NCI-H187 treated with DMSO at 0.1 percent for 48 hours (cell line): ENCODE measurements around the gene TCP1.
"Not testable (repeated sequence)": the region's sequence is repeated elsewhere in the genome, so short reads cannot be mapped to it uniquely, and the experiment has no call there.

Source experiments
- DNase-seq: peaks from one replicate; lab custom pipeline; 2025; lab: John Stamatoyannopoulos, UW

The TCP1 gene

DNA sequence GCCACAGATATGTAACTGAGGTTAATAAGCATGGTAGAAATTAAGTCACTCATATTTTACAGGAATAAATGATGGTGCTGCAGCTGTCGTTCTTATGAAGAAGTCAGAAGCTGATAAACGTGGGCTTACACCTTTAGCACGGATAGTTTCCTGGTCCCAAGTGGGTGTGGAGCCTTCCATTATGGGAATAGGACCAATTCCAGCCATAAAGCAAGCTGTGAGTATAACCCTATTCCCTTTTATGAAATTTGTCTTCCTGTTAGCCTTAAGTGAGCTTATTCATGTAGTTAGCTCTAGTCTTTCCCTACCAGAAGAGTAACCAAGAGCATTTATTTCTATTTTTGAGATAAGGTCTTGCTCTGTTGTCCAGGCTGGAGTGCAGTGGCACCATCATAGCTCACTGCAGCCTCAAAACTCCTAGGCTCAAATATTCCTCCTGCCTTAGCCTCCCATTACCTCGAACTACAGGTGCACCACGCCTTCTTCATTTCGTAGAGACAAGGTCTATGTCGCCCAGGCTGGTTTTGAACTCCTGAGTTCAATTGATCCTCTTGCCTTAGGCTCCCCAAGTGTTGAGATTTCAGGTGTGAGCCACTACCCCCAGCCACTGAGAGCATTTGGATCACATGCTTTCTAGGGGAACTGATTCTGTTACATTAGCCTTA, 12.0 kb downstream of the TCP1 start:
- DNase-seq: no peak

DNA sequence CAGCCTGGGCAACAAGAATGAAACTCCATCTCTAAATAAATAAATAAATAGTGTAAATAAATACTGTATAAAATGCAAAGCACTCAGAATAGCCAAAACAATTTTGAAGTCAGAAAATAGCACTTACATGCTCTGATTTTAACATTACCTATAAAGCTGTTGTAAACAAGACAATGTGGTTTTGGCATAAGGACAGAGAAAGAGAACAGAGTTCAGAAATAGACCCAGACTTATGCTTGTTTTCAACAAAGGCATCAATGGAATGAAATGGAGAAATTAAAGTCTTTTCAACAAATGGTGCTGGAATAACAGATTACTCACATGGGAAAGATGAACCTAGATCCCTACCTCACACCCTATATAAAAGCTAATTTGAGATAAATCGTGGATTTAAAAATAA, 17.2 kb downstream of the TCP1 start:
- DNase-seq: no peak

DNA sequence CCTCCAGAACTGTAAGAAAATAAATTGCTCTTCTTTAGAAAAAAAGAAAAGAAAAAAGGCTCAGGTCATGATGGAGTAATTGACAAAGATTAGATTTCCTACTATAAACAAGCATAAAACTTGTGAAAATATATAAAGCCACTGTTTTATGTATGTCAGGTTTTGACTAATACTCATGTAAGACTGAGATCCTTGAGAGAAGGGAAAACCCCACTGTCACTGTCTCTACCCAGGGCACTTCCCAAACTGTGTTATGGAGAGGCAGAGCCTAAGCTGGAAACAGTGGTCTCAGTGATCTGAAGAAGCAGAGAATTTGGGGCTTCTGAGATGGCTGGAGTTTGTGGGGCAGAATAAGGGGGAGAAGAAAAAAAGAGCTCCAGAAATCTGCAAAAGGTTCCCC, 19.9 kb downstream of the TCP1 start:
- DNase-seq: no peak

DNA sequence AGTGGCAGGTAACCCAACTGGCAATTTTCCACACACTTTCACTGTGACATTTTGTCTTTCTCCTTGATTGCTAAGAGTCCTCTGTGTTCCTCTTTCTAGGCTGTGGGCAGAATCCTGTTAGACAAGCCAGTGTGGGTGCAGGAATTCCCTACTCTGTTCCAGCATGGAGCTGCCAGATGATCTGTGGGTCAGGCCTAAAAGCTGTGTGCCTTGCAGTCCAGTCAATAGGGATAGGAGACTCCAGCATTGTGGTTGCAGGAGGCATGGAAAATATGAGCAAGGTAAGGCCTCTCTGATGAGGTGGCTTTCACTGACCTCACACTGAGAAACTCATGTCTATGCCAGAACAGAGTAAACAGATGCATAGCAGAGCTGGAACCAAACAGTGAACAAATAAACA, 22.5 kb downstream of the TCP1 start:
- DNase-seq: no peak

DNA sequence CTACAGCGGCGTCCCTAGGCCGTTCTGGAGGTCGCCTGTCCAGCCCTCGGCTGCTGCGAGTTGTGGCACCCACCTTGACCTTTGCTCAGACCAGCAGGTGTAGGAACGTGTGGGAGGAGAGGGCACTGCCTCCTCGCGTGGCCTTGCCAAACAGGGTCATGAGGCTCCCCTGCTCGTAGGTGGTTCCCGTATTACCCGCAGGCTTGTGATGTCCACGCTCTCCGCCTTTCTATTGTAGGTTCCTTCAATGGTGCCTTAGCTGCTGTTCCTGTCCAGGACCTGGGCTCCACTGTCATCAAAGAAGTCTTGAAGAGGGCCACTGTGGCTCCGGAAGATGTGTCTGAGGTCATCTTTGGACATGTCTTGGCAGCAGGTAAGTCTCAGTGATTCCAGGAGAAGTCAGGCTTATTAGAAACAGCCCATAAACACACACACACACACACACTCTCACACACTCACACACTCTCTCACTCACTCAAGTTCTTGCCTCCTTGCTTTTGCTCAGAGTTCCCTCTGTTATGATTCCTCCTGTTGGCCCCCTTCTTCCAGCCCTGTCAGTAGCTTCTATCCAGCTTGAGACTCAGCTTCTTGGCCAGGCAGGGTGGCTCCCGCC, 26.6 kb downstream of the TCP1 start:
- no peak for DNase-seq

DNA sequence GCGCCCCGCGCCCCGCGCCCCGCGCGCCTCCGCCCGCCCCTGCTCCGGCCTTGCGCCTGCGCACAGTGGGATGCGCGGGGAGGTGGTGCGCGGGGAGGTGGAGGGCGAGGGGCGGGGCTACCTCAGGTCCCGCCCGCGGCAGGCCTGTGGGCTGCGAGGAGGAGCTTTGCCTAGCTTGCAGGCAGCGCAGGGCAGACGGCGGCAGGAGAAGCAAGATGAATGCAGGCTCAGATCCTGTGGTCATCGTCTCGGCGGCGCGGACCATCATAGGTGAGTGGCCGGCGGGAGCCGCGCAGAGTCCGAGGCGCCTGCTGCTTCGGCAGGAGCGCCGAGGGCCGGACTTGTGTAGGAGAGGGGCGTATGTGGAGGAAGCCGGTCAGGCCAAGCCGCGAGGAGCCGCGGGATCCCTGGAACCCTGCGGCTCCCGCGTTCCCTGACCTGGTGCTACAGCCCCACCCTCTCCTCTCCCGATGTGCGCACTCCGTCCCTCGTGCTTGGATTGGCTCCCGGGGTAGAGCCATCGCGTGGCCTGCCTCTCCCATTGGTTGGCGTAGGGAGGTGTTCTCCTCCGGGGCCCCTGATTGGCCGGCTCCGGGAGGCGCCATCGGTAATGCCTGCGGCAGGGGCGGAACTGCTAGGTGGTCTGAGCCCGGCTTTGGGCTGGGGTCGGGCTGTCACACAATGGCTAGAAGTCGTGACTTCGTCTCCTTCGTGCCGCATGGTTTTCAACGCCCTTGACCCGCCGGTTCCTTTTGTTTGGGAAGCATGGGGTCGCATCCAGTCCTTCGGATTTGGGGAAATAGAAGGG, 27.3 kb downstream of the TCP1 start, which contains the start of gene ACAT2:
Gene ACAT2 (plus strand): TSS at position 173 of the 808 bp plus-strand sequence. CDS start 43 bp downstream, at position 216.
- DNase-seq: peak; percentile 68

DNA sequence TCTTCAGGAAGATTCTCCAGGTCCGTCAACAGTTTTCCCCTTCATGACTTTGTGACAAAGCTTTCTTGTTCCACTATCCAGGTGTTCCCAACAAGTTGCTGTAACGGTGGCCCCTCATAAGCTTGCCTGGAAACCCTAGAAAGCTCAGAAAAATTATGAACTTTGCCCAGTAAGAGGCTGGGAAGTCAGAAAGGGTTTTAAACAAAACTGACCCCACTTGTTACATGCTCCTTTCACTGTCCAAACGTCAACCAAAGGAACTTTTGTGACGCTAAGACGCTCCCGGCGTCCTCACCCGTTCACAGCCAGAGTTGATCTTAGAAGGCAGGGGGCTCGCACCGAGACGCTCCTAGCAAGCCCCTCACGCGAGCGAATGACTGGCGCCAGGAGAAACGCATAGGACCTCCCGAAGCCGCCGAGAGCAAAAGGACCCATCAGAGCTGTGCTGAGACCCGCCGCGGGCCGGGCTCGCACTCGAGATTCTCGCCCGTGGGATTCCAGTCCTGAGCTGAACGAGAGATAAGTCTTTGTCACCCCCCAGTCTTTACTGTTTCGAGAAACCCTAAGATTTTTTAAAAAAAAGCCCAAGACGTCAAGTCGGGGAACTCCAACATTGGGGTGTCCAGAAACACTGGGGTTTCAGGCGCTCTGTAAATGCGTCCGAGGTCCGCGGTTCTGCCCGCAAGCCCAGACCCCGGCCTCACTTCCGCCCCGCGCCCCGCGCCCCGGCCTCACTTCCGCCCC, 28.1 kb downstream of the TCP1 start:
- DNase-seq: no peak

DNA sequence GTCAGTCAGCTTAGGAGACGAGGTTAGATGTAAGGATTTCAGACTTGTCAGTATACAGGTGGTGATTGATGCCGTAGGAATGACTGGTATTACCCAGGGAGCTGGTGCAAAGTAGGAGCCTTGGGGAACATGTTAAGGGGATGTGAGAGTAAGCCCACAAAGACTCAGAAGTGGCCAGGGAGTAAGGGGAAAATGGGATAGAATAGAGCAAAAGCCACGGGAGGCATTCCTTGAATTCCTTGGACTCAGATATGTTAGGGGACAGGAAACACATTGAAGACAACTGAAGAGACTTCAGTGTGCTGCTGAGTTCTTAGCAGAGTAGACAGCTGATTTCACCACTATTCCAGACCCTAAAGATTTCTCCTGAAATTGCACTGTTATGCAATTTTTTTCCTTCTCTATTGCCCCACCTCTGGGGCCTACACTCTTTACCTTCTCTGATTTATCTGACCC, 28.8 kb downstream of the TCP1 start:
- DNase-seq: no peak

DNA sequence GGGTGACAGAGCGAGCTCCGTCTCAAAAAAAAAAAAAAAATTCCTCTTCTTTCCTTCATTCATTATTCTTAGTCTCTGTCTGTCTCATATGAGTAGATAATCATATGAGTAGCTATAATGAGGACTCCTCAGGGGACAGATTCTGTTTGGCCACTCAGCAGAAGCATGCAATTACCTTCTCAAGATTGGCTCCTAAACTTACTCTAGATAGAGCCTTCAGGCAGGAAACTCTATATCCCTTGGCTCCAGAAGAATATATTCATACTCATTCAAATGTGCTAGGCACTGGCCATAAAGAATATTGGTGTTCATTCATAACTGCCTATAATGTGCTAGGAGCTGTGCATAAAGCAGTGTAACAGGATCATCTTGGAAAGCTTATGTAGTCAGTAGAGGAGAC, 29.8 kb downstream of the TCP1 start:
- no peak for DNase-seq

DNA sequence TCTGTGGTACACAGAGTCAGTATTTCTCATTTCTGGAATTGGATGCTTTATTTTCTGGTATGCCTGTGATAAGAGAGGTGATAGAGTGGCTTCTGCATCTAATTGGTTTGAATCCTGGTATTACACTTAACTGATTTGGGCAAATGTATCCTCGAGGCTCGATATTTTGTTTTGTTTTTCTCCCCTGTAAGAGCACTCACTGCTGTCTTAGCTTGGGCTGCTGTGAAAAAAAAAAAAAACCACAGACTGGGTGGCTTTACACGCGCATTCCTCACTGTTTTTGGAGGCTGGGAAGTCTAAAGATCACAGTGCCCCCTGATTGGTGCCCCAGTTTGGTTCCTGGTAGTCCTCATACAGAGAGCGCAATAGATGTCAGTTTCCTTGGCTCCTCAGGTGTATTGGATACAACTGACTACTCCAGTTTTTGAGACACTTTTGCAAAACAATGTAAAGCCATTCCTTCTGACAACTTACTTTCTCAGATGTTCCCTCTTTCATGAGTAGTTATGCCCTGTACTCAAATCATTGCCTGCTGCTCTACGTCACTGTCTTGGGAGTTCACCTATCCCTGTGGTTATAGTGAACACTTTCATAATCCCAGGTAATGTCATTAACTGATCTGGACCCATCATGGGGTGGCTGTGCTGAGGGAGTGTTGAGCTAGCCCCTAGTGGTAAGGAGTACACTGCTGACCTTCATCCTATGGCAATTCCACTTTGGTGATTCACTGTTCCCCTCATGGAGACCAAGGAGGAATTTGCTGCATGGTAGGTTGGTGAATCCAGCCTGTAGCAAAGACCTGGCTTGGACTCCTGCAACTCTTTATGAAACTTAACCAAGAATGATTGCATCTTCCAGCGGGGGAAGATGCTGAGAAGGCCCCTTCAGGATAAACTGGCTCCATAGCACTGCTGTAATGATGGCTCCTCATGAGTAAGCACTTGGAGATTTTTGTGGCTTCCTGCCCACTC, 31.1 kb downstream of the TCP1 start:
- DNase-seq: no peak

DNA sequence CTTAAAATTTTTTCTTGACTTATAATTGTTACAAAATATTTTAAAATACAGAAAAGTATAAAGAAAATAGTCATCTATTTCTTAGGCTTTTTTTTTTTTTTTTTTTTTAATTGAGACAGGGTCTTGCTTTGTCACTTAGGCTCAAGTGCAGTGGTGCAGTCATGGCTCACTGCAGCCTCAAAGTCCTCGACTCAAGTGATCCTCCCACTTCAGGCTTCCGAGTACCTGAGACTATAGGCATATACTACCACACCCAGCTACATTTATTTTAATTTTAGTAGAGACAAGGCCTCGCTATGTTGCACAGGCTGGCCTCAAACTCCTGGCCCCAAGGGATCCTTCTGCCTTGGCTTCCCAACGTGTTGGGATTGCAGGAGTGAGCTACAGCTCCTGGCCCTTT, 32.9 kb downstream of the TCP1 start:
- peak; percentile 51 for DNase-seq

DNA sequence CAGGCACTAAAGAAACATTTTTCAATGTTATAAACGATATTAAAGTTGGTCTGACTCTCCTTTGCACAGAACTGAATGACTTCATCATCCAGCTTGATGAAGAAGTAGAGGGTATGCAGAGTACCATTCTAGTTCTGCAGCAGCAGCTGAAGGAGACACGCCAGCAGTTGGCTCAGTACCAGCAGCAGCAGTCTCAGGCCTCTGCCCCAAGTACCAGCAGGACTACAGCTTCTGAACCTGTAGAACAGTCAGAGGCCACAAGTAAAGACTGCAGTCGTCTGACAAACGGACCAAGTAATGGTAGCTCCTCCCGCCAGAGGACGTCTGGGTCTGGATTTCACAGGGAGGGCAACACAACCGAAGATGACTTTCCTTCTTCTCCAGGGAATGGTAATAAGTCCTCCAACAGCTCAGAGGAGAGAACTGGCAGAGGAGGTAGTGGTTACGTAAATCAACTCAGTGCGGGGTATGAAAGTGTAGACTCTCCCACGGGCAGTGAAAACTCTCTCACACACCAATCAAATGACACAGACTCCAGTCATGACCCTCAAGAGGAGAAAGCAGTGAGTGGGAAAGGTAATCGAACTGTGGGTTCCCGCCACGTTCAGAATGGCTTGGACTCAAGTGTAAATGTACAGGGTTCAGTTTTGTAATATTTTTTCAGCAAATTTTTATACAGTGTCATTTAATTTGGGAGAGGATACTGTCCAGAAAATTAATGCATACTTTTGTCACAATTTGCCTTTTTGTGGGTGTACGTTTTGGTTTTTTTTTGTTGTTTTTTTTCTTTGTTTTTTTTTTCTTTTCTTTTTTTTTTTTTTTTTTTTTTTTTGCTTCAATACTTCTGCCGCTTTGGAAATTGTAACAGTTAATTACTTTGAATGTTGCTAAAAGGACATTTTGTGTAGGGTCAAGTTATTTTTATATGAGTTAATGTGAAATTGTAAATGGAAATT, 34.2 kb downstream of the TCP1 start:
- DNase-seq: no peak

DNA sequence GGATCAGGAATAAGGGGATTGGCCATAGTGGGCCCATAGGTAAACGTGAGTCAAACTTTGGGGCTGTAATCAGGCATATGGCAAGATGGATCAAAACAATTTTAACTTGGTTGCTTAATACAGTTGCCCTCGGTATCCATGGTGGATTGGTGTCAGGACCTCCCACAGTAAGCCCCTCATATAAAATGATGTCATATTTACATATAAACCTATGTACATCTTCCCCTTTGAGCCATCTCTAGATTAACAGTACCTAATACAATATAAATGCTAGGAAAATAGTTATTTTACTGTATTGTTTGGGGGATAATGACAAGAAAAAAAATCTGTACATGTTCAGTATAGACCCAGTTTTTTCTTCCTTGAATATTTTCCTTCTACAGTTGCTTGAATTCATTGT, 35.0 kb downstream of the TCP1 start:
- DNase-seq: no peak

DNA sequence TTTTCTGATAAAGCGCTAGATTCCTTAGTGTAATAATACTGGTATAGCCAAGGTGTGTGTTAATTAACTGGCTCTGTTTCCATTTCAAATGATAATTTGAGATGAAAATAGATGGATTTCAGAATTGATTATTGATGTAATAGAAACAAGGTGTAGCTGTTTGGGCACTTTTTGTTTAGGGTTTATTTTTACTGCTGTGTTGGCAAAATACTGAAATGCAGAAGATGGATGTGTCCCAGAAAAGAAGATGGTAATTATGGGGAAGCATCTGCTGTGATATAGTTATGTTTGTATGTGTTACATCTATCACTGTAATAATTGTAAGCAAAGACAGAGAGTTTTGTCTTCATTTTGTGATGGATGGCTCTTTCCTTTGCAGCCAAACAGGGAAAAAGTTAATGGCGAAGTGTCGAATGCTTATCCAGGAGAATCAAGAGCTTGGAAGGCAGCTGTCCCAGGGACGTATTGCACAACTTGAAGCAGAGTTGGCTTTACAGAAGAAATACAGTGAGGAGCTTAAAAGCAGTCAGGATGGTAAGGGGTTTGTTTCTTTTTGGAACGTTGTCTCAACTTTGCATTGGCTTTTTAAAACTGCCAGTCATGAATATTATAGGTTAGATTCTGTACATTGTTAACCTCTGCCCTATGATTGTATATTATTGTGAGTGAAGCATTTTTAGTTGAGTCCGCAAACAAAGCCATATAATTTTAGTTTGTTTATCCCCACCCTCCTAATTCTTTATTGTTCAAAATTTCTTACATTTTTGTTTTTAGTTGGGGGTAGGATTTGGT, 36.1 kb downstream of the TCP1 start:
- DNase-seq: no peak

DNA sequence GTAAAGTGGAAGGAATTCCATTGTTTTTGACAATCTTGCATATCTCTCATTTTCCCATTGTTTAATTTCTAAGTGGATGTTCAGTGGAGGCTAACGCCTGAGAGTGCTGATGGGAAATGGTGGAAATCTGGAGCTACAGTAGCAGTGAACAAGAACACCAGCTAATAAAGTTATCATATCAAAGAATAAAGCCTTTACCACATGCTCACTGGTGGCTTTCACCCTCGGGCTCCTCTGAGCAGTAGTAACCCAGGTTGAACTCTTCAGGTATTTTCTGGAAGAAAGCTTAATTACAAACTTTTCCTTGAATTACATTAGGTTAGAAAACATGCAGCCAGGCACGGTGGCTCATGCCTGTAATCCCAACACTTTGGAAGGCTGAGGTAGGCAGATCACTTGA, 38.0 kb downstream of the TCP1 start:
- no peak for DNase-seq

DNA sequence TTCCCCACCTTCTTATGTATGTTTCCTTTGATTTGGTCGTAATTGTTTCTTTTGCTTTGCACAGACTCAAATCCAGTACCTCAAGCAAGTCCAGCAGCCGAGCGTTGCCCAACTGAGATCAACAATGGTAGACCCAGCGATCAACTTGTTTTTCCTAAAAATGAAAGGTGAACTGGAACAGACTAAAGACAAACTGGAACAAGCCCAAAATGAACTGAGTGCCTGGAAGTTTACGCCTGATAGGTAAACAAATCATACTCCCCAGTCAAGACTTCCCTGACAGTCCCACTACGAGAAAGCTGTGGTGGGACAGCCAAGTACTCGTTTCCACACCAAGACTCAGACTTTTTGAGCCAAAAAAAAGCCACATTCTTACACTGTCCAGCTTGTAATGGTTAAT, 41.3 kb downstream of the TCP1 start:
- DNase-seq: not testable (repeated sequence)

DNA sequence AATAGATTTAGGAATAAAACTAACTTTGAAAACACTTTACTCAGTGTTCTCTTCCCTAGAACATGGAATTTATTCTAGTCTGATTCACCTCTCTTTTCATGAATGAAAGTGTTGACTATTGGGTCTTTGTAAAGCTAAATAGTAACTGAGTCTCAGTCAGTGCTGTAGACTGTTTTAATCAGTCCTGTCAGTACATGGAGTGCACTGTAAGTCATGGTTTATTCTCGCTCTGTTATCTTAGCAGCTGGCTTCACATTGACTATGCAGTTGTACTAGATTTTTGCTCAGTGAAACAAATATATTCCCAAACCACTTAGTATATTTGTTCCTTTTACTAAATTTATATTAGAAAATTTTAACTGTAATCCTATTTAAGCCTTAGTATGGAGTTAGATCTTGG, 42.6 kb downstream of the TCP1 start:
- no peak for DNase-seq

DNA sequence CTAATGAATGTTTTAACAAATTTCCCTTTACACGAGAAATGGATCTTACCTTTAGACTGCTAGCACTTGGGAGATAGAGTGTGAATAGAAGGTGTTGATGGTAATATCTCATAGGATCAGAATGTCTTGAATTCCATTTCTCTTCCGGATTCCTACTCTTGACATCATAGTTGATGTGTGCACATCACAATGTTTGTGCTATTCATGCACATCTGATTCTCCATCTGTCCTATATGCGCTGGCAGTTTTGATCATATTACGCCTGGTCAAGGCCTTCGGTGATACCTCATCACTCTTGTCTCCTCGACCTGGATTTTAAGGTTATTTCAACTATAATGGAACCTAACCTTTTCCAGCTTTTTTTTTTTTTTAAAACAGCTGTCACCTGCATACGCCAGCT, 44.3 kb downstream of the TCP1 start:
- no peak for DNase-seq

DNA sequence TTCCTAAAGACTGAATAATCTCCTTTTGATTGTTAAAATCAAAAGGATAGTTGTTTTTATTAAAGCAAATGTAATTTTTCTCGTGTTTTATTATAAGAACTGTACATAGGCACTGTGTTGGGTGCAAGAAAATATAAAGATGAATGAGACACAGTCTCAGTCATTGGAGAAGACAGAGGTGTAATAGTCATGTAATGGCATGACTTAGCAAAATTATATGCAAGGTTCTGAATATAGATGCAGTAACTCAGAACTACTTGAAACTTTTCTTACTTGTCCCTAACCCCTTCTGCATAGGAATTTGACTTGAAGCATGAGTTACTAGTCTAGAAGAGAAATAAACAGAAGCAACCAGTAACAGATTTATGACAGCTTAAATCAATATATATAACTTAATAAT, 47.2 kb downstream of the TCP1 start:
- DNase-seq: no peak
